Measurements from ENCODE around the gene C4BPA.

Gene C4BPA

DNA sequence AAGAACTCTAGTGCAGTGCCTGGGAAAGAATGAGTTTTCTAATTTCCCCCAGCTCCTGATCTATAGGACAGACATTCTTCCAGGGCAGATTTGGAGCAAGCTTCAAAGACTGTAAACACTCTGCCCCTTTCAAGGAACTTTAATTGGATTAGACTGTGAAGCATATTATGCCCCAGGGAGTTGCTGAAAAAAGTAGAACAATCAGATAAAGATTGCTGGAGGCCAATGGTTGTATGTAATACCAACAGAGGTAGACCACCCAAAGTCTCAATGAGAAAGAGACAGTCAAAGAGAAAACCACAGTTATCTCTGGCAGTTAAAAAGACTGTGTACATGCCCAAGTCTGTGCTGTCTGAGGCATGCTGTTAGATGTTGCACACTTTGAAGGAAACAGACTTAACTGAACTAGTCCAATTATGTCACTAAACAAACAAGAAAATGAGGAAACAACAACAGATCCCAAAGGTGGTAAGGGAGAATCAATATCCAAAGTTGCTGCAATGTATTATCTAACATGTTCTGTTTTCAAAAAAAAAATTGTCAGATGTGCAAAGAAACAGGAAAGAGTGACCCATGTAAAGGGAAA, 24.4 kb downstream of the C4BPA start:
- DNase-seq = no peak

GRCh38 chr1:207129053-207129452, 25.0 kb downstream of the C4BPA start:
- DNase-seq = no peak

DNA sequence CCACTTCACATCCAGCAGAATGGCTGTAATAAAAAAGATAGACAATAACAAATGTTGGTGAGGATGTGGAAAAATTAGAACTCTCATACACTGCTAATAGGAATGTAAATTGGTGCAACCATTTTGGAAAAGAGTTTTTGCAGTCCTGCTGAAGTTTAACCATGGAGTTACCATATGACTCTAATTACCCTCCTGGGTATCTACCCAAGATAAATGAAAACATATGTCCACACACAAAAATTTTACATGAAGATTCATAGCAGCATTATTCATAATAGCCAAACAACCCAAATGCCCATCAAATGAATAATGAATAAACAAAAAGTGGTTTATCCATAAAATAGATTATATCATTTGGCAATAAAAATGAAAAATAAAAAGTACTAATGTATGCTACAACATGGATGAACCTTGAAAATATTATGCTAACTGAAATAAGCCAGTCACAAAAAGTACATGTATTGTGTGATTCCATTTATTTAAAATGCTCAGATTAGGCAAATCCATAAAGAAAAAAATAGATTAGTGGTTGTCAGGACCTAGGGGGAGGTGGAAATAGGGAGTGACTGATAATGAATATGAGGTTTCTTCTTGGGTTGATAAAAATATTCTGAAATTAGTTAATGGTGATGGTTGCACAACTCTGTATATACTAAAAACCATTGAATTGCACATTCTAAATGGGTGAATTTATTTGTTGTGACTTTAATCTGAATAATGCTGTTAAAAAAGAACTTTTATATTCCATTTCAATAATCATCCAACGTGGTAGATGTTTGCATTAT, 26.4 kb downstream of the C4BPA start:
- DNase-seq = no peak

- no peak for DNase-seq
Measured at GRCh38 chr1:207131163-207131562, 27.1 kb downstream of the C4BPA start.

DNA sequence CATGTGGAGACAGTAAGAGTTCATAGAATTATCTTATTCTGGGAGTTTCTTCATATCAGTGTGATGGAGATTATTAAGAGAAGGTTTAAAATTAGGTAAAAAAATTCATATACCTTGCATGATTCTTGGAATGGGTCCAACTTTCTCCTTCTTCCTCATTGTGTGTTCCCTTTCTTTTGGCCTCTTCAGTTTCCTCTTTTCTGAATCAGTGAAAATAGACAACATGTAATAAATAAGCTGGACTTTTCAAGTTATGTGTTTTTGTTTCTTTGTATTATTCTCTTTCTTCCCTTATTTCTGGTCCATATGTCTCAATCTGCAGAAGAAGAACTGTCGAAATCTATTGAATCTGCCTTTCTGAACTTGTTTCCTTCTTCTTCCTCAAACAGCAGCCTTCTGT, 30.5 kb downstream of the C4BPA start:
- DNase-seq = no peak

DNA sequence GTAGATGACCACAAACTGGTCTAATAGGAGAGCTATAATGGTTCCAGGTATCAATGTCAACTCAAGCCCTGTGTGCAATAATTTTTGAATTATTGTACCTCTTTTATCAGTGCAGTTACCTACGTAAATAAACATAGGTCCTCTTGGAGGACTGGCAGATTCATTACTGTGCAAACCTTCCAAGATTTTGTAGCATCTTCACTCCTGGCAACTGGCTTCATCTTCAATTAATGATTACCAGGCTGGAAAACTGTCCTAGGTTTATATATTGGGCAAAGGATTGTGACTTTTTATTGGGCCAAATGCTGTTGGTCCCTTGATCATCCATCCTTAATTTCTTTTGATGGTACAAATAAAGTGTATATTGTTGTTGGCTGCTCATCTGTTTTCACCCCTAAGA, 35.6 kb downstream of the C4BPA start:
- DNase-seq = no peak

GRCh38 chr1:207140536-207140935, 36.5 kb downstream of the C4BPA start:
- DNase-seq = no peak

DNA sequence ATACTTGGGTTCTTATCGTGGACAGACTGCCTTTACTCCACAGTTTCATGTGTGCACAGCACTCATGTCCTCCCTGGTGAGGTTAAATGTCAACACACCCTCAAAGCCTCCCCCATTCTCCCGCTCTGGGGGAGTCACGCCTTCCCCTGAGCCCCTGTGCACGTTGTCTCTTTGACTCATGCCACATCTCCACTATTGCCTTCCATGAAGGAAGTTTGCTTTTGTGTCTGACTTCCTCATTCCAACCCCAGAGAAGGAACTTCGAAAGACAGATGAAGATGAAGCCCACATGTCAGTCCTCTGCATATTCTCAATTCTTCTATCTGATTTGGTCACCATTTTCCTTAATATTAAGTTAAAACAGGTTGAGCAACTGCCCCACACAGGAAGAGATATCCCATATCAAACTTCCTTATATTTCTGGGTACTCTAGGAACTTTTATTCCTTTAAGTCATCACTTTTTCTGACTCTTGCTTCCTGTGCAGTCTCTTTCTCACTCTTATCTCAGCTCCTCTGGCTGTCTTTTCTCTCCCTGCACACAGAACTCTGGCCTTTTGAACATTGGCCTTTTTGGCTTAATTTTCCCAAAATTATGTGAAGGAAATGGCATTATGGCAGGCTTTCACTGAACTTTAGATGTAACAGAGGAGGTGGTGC, 41.5 kb downstream of the C4BPA start:
- no peak for DNase-seq

DNA sequence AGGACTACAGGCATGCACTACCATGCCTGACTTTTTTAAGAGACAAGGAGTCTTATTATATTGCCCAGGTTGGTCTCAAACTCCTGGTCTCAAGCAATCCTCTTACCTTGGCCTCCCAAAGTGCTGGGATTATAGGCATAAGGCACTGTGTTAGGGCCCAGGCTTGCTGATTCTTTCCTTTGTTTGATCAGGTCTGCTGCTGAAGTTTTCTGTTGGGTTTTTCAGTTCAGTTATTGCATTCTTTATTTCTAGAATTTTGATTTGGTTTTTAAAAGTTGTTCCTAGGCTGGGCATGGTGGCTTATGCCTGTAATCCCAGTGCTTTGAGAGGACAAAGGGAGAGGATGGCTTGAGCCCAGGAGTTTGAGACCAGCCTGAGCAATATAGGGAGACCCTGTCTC, 47.9 kb downstream of the C4BPA start:
- DNase-seq = no peak

- DNase-seq = no peak
Measured at GRCh38 chr1:207152792-207153468, 48.9 kb downstream of the C4BPA start.

- no peak for DNase-seq
Measured at GRCh38 chr1:207155028-207155427, 51.0 kb downstream of the C4BPA start.

- no peak for DNase-seq
Measured at GRCh38 chr1:207156095-207156494, 52.1 kb downstream of the C4BPA start.

GRCh38 chr1:207156826-207157225, 52.8 kb downstream of the C4BPA start:
- DNase-seq = no peak

GRCh38 chr1:207164086-207164485, 60.1 kb downstream of the C4BPA start:
- DNase-seq = no peak

- DNase-seq = no peak
Measured at GRCh38 chr1:207172321-207172720, 68.3 kb downstream of the C4BPA start.

DNA sequence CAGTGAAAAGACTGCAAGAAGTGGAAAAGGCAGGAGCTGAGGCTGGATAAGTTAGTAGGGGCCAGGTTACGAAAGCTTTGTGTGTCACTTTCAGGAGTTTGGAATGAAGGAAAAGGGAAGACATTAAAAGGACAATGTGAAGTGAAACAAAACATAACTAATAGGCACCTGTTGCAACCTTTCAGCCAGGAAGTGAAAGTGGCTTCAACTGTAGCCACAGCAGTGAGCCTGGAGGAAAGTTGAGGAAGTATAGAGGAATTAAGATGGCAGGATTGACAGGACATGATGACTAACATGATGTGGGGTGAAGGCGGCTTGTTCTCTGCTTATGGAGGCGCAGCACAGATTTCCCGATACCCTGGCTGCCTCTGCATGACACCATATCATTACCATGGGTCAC, 68.9 kb downstream of the C4BPA start:
- no peak for DNase-seq

DNA sequence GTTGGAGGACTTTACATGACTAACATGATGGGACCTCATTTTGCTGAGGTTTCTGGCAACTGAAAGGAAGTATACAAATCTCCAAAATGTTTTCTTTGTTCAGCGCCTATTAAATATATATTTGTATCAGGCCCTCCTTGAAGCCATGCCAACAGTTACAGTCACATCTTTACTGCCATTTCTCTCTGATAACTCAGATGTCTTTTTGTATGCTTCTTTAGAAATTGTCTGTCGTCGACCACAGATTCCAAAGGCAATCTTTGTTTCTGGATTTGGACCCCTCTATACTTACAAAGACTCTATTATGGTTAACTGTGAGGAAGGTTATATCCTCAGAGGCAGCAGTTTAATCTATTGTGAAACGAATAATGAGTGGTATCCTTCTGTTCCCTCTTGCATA, 69.4 kb downstream of the C4BPA start:
- no peak for DNase-seq

- no peak for DNase-seq
Measured at GRCh38 chr1:207174913-207175312, 70.9 kb downstream of the C4BPA start.

GRCh38 chr1:207179036-207179435, 75.0 kb downstream of the C4BPA start:
- DNase-seq = no peak

- DNase-seq = no peak
Measured at GRCh38 chr1:207181847-207182246, 77.8 kb downstream of the C4BPA start.

- no peak for DNase-seq
Measured at GRCh38 chr1:207186503-207186902, 82.5 kb downstream of the C4BPA start.

DNA sequence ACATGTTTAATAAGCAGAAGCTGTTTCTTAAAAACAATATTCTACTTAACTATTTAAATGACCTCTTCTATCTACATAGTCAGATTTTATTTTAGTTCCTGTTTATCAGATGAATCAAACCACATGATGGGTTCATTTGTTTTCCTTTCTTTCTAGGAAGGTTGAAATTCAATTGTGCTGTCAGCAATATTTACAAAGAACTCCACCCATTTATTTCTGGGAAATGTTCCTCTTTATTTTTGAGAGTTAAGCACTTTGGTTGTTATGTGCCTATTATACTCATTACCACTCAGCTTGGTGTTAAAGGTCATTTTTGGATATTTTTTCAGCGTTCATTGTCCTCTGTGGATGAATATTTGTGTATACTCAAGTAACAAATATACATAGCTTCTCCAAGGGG, 84.9 kb downstream of the C4BPA start:
- no peak for DNase-seq

GRCh38 chr1:207191061-207191460, 87.0 kb downstream of the C4BPA start:
- DNase-seq = no peak

DNA sequence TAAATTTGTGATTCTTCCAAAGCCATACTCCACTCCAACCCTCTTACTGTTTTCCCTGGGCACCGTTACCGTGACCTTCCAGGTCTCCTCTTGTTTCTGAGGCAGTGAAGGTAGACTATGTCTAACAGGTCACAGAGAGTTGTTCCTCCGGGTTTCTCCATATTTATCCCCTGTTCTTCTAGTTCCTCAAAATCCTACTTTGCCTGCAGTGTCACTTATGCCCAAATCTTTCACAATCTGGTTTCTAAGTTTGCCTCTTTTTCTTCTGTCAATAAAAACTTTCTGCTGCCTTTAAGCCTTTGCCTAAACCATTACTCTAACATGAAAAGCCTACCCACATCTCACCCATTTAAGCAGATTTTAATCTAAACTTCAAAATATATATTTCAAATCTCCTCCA, 87.7 kb downstream of the C4BPA start:
- DNase-seq = no peak

Measured in activated T-cell treated with anti-CD3 and anti-CD28 coated beads for 4 hours (primary cell).